ENCODE data around the gene TOPAZ1. TPM values are rescaled to one million over a fixed set of nuclear protein-coding genes. Genes with fewer than 3 reads are reported as not detected.

Gene TOPAZ1
- total and polyA plus RNA-seq, 2 of the 13 experiments (the other 11 are each of a cell fraction or from before 2014, with no cell fraction given), result not detected

DNA sequence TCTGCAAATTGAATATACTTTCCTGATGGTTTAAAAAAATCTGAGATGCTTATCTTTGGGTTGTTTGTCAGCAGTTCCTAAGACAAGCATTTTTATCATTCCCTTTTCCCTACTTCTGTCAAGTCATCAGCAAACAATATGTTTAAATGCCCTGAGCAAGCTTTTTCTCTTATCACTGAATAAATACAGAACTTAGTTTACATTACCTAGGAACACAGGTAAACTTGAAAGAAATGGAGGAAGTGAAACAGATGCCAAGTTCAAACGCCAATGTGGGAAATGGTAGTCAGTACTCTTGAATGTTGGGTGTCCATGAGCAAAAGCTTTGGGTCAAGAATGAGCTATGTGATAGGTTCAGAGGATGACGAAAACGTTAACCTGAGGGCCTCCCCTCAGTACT lies 79.6 kb downstream of the TOPAZ1 start (continued):
- TF ChIP-seq ATF3 (CRISPR knock-in tag; IDR thresholded peaks at IDR 0.05), result no peak
- no peak for TF ChIP-seq EED (CRISPR knock-in tag; IDR thresholded peaks at IDR 0.05)
- peak; percentile 78; the same call in 1 of the 2 replicates for TF ChIP-seq ETV5 (CRISPR knock-in tag; IDR thresholded peaks at IDR 0.05; ENCODE audit: borderline replicate concordance)
- TF ChIP-seq, protein P1, sequence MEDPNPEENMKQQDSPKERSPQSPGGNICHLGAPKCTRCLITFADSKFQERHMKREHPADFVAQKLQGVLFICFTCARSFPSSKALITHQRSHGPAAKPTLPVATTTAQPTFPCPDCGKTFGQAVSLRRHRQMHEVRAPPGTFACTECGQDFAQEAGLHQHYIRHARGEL (CRISPR knock-in tag; IDR thresholded peaks at IDR 0.05), result no peak
- no peak for TF ChIP-seq E2F1 (CRISPR knock-in tag; IDR thresholded peaks at IDR 0.05)
- no peak for TF ChIP-seq RARG (CRISPR knock-in tag; IDR thresholded peaks at IDR 0.05; ENCODE audit: low read depth)
- peak; percentile 98 for TF ChIP-seq BCL6 (CRISPR knock-in tag; IDR thresholded peaks at IDR 0.05)
- TF ChIP-seq MAFF (IDR thresholded peaks at IDR 0.05; ENCODE audit: low read depth, low read length), result peak; percentile 93
- TF ChIP-seq HDAC6 (IDR thresholded peaks at IDR 0.05; ENCODE audit: low read depth, low read length), result no peak
- TF ChIP-seq ZNF275 (CRISPR knock-in tag; IDR thresholded peaks at IDR 0.05; ENCODE audit: borderline replicate concordance), result no peak
- no peak for TF ChIP-seq TCF12 (IDR thresholded peaks at IDR 0.05)
- no peak for TF ChIP-seq TCF12 (CRISPR knock-in tag; IDR thresholded peaks at IDR 0.05)
- no peak for TF ChIP-seq HINFP (CRISPR knock-in tag; IDR thresholded peaks at IDR 0.05; ENCODE audit: low read depth)
- TF ChIP-seq, protein P2, sequence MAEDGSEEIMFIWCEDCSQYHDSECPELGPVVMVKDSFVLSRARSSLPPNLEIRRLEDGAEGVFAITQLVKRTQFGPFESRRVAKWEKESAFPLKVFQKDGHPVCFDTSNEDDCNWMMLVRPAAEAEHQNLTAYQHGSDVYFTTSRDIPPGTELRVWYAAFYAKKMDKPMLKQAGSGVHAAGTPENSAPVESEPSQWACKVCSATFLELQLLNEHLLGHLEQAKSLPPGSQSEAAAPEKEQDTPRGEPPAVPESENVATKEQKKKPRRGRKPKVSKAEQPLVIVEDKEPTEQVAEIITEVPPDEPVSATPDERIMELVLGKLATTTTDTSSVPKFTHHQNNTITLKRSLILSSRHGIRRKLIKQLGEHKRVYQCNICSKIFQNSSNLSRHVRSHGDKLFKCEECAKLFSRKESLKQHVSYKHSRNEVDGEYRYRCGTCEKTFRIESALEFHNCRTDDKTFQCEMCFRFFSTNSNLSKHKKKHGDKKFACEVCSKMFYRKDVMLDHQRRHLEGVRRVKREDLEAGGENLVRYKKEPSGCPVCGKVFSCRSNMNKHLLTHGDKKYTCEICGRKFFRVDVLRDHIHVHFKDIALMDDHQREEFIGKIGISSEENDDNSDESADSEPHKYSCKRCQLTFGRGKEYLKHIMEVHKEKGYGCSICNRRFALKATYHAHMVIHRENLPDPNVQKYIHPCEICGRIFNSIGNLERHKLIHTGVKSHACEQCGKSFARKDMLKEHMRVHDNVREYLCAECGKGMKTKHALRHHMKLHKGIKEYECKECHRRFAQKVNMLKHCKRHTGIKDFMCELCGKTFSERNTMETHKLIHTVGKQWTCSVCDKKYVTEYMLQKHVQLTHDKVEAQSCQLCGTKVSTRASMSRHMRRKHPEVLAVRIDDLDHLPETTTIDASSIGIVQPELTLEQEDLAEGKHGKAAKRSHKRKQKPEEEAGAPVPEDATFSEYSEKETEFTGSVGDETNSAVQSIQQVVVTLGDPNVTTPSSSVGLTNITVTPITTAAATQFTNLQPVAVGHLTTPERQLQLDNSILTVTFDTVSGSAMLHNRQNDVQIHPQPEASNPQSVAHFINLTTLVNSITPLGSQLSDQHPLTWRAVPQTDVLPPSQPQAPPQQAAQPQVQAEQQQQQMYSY (CRISPR knock-in tag; IDR thresholded peaks at IDR 0.05), result no peak
- TF ChIP-seq, protein P3, sequence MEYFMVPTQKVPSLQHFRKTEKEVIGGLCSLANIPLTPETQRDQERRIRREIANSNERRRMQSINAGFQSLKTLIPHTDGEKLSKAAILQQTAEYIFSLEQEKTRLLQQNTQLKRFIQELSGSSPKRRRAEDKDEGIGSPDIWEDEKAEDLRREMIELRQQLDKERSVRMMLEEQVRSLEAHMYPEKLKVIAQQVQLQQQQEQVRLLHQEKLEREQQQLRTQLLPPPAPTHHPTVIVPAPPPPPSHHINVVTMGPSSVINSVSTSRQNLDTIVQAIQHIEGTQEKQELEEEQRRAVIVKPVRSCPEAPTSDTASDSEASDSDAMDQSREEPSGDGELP (IDR thresholded peaks at IDR 0.05; ENCODE audit: borderline replicate concordance, low read depth), result 0 out of 2 replicates have a peak, but pooled peaks have one; percentile 24
- TF ChIP-seq ZBTB33 (CRISPR knock-in tag; IDR thresholded peaks at IDR 0.05), result no peak
- peak; percentile 66; the same call in 1 of the 2 replicates for TF ChIP-seq ZBTB20 (CRISPR knock-in tag; IDR thresholded peaks at IDR 0.05; ENCODE audit: borderline replicate concordance, low read depth)
- TF ChIP-seq SNAI1 (CRISPR knock-in tag; IDR thresholded peaks at IDR 0.05; ENCODE audit: borderline replicate concordance), result no peak
- TF ChIP-seq IRF2 (CRISPR knock-in tag; IDR thresholded peaks at IDR 0.05), result peak; percentile 73

Measured in HepG2 (cell line).